LoVo (cell line): ENCODE measurements around the gene KCNQ4.

ENCODE experiments used
- DNase-seq: peaks from one replicate; pipeline ENCODE4 v3.0.0-alpha.2; 2016; ENCODE audit warnings: low spot score

KCNQ4 gene

DNA sequence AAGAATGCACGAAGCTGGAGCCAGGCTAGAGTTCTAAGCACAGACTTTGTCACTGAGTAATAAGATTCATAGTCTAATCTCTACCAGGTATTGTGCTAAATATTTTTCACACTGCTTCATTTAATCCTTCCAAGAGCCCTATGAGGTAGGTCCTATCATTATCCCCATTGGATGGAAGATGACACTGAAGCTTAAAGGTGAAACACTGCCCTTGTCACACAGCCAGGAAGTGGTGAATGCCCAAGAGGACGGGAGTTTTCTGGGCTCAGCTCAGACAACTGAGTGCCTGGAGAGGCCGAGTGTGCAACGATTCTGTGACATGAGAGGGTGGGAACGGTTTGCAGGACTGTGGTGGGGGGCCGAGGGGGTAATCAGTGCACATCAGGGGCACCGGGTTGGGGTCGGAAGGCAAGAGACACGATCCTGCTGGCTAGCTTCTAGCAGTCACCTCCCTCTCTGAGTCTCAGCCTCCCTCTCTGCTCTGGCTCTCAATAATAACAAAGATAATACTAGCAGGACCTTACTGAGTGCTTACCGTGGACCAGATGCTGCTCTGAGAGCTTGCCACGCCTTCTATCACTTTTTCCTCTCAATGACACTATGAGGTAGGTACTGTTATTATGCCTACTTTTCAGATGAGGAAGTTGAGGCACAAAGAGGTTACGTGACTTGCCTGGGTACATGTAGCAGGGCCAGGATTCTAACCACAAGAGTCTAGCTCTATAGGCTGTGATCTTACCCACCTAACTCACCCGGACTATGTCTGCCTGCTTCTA lies 12.4 kb downstream of the KCNQ4 start:
- DNase-seq: no peak

GRCh38 chr1:40796939-40797667 lies 13.5 kb downstream of the KCNQ4 start:
- no peak for DNase-seq

GRCh38 chr1:40797668-40798010 lies 14.1 kb downstream of the KCNQ4 start:
- DNase-seq: no peak

- DNase-seq: no peak
Measured at GRCh38 chr1:40798366-40799281, 15.0 kb downstream of the KCNQ4 start.

- no peak for DNase-seq
Measured at GRCh38 chr1:40799351-40799867, 15.8 kb downstream of the KCNQ4 start.

- no peak for DNase-seq
Measured at GRCh38 chr1:40801742-40802077, 18.1 kb downstream of the KCNQ4 start.

DNA sequence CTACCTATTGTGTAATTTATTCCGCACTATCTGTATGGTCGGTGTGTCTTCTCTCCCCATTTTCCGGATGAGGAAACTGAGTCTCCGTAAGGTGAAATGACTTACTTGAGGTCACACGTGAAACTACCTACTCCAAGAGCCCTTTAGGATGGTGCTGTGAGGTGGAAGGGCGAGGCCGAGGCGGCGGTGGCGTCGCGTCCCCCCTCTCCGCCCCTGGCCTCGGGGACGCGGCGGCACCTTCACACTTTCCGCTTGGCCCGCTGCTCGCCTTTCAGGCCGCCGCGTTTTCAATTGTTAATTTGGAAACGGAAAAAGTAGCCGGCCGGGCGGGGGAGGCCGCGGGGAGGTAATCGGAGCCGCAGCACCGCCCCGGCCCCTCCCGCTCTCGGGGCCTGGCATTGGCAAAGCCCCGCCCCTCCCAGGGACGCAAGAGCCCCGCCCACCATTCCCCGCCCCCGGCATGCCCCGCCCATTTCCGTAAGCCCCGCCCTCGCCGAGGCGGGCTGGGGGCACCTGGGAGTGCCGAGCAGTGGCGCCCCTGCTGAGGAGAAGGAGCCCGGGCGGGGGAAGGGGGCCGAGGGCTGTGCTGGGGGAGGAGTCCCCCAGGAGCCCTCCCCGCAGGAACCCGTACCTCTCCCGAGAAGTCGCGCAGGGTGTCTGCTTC lies 18.6 kb downstream of the KCNQ4 start:
- peak; percentile 24 for DNase-seq

DNA sequence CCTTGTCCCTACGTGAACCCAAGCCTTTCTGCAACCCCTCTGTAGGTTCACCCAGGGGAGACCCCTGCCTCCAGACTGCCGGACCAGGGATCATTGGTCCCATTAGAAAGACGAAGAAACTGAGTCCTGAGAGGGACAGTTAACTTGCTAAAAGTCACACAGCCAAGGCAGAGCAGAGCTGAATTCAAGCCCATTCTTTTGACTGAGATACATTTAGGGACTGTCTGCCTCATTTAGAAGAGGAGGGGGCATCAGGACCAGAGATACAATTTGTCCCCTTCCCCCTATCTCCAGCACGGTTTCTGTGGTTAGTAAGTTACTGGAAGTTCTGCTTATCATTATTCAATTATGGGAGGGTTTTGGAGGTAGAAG lies 19.1 kb downstream of the KCNQ4 start:
- DNase-seq: no peak

- no peak for DNase-seq
Measured at GRCh38 chr1:40803447-40803846, 19.9 kb downstream of the KCNQ4 start.

GRCh38 chr1:40803902-40804301 lies 20.3 kb downstream of the KCNQ4 start:
- DNase-seq: no peak

- no peak for DNase-seq
Measured at GRCh38 chr1:40806240-40806639, 22.7 kb downstream of the KCNQ4 start.

- no peak for DNase-seq
Measured at GRCh38 chr1:40806731-40807695, 23.4 kb downstream of the KCNQ4 start.

- DNase-seq: no peak
Measured at GRCh38 chr1:40808002-40808401, 24.4 kb downstream of the KCNQ4 start.

- no peak for DNase-seq
Measured at GRCh38 chr1:40808444-40808843, 24.9 kb downstream of the KCNQ4 start.

DNA sequence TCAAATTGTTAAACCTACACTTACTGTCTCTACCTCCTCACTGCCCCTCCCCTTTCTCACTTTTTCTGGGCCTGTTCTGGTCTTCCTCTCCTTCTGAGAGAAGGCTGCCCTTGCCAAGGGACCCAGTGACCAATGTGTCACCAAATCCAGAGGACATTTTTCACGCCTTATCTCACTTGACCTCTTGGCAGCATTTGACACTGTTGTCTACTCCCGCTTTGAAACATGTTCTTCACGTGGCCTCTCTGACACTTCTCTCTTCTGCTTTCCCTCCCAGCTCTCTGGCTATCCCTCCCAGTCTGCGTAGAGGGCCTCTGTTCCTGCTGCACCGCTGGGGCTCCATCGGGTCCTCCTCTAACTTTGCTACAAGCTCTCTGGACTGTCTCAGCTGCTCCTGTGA lies 25.3 kb downstream of the KCNQ4 start:
- no peak for DNase-seq

DNA sequence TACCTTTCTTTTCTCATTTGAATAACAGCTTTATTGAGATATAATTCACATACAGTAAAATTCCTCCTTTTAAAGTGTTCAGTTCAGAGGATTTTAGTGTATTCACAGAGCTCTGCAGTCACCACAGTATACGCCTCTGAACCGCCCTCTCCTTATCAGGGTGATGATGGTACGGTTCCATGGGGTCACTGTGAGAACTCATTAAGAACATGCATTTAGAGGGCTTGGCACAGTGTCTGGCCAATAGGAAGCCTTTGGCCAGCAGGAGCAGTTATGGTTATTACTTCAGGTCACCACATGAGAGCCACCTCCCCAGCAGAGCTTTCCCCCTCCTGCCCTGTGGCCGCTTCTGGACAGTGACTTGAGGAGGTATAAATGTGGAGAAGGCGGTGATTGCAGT lies 27.3 kb downstream of the KCNQ4 start:
- no peak for DNase-seq

DNA sequence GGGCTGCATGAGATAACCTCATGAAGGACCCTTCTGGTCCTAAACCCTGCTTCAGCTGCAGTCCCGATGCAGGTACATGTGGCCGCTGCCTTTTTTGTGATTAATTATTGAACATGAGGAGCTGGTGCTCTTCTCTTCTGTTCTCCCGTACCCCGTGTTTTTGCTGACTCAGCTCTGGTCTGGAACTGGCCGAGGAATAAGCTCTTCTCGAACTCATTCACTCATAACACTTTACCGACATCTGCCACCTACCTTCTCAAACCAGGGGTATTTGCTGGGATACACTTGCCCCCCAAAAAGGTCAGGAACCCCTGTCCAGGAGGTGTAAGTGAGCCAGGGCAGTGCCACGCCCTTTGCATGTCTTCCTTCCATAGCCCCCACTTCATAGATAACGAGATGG lies 31.8 kb downstream of the KCNQ4 start:
- no peak for DNase-seq

DNA sequence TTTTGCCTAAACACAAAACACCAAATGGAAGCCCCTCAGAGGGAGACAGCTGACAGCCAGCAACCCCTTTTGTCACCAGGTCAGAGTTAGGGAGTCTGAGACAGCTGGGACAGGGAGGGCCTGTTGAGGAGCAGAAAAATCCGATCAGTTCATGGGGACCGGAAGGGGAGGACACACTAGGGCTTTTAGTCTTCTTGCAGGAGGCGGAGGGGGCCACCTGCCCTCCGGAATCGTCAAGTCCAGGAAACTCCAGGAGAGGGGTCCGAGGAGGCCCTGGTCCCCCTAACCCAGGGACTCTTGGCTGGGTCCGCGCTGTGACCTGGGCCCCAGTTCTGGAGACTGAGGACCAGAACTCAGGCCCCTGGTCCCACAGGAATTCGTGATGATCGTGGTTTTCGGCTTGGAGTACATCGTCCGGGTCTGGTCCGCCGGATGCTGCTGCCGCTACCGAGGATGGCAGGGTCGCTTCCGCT lies 34.2 kb downstream of the KCNQ4 start:
- DNase-seq: no peak

GRCh38 chr1:40818264-40818961 lies 34.8 kb downstream of the KCNQ4 start:
- DNase-seq: no peak

GRCh38 chr1:40819101-40819500 lies 35.5 kb downstream of the KCNQ4 start:
- no peak for DNase-seq
